Middle frontal gyrus (tissue), 1 donor: ENCODE measurements around the gene SMCO4.
A peak's percentile ranks its signal among the peaks of the same experiment; 100 is the strongest.
"Not testable (repeated sequence)": the region's sequence is repeated elsewhere in the genome, so short reads cannot be mapped to it uniquely, and the experiment has no call there.

Source experiments
- DNase-seq: peaks from one replicate; pipeline ENCODE4 v3.0.0-alpha.2; 2015; ENCODE audit warnings: low spot score; ENCODE audit errors: extremely low spot score

The SMCO4 gene, protein sequence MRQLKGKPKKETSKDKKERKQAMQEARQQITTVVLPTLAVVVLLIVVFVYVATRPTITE

DNA sequence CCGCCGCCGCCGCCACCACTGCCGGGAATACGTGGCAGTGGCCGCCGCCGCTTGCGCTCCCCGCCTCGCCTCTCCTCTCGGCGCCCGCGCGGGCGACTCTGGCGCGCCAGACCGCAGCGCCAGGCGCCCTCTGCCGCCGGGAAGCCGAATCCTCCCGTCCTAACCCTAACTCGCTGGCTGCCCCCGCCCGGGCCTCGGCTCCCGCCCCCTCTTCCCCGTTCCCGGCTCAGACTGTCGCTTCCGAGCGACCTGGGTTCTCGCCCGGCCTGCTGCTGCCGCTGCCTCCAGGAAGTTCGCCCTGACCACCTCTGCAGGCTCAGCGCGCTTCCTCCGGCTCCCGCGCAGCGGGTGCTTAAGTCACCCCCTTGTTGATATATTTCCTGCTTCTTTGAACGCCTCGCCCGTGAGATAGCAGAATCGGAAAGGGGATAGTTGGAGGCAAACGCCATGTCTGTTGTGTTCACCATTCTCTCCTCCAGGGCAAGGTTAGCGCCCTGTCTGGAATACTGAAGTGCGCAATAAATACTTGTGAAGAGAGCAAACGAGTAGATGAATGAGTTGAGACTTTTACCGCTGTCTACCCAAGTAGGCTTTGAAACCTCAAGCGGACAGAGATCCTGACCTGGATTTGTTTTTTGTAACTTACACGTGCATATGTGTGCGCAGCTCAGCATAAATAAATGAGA is at the start of gene SMCO4:
TSS of gene SMCO4 (minus strand) at position 100 of the 686 bp plus-strand sequence. CDS start 64,202 bp downstream, outside the sequence.
- peak; percentile 49 for DNase-seq

DNA sequence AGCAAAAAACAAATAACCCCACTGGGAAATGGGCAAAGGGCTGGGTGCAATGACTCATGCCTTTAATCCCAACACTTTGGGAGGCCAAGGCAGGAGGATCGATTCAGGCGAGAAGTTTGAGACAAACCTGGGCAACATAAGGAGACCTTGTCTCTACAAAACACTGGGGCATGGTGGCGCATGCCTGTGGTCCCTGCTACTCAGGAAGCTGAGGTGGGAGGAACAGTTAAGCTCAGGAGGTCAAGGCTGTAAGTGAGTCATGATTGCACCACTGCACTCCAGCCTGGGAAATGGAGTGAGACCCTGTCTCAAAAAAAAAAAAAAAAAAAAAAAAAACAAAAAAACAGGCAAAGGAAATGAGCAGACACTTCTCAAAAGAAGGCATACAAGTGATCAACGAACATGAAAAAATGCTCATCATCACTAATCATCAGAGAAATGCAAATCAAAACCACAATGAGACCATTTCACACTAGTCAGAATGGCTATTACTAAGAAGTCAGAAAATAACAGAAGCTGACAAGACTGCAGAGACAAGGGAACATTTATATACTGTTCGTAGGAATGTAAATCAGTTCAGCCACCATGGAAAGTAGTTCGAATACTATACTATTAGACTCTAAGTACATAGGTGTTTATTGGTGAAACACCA is 48.2 kb upstream of the SMCO4 start:
- DNase-seq = no peak

DNA sequence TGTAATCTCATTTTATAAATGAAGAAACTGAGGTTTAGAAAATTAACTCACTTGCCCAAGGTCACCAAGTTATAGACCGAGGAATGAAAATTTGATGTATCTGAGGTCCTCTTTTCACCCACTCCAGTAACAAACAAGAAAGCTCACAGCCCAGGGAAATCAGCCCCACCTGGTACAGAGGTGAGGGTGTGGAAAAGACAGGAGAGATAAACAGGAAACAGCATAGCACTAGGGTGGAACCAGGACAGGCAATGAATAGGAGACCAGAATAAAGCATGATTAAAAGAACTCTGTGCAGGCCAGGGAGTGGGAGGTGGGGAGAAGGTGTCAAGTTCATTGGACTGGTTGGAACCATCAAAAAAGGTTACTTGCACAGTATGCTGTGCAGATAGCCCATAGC is 46.2 kb upstream of the SMCO4 start:
- DNase-seq = no peak

DNA sequence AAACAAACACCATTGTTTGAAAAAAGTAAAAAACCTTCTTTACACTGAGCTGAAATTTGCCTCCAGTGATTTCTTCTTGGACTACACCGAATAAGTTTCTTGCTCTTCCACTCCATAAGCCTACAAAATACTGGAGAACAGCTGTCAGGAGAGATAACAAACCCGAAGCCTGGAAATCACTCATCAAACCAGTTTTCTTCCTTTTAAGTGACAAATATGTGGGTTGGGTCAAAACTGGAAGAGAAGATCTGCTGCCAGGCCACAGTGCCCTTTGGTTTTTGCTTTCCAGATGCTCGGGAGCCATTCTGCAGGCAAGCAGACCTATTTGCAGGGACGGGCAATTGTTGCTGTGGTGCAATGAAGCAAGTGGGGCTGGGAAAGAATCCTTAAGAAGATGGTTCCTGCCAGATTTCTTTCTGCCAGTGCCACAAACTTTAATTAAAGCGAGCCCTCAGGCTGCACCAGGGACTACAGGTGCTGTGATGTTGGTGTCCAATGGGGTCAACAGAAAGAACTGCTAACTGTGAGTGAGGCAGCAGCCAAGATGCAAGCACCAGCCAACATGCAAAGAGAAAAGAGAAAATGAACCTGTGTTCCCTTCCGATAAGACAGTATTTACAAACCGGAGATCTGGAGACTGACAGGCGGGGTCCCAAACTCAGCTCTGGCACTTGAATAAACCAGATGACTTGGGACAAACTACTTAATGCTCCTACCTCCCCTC is 44.8 kb upstream of the SMCO4 start:
- no peak for DNase-seq

DNA sequence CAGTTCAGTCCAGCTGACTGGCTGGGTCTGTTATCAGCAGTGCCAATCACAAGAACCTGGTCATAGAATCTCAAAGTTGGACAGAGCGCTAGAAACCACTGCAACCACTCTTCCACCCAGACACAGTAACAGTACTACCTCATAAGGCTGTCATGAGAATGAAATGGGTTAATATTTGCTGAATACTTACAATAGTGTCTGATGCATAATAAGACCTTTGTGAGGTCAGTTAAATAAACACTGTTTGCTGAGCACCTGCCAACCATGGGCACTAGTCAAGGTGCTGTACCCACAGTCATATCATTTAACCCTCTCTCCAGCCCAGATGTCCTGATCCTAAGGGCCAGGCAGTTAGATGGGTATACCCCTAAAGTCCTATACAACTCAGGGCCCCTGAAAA is 44.2 kb upstream of the SMCO4 start:
- DNase-seq = not testable (repeated sequence)

DNA sequence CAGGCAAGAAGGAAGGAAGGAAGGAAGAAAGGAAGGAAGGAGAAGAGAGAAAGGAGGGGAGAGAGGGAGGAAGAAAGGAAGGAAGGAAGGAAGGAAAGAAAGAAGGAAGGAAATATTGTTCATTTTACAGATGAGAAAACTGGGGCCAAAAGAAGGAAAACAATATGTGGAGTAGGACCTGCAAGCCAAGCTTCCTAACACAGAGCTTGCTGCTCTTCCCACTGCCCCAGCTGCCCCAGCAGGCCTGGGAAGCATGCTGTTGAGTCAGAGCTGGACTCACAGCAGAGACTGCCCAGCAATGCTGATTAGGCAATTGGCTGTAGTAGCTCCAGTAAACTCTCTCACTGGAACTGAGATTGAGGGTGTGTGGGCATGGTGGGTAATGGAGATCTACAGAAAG is 42.6 kb upstream of the SMCO4 start:
- DNase-seq = no peak

DNA sequence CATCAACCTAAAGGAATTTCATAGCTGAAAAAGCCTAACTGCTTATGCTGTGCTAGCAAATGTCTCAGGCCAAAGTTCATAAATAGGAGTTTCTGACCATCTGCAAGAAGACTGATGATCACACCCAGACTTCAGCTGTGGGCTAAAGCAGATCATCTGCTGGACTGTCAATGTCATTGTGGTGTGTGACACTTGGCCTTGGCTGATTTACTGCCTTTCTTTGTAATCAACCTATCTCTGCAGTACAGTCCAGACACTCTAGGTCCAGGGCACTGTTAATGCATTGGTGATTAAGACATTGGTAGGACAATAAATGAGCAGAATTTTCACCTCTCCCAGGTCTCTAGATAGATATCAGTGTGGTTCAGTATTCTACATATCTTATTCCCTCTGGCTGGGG is 40.3 kb upstream of the SMCO4 start:
- no peak for DNase-seq

DNA sequence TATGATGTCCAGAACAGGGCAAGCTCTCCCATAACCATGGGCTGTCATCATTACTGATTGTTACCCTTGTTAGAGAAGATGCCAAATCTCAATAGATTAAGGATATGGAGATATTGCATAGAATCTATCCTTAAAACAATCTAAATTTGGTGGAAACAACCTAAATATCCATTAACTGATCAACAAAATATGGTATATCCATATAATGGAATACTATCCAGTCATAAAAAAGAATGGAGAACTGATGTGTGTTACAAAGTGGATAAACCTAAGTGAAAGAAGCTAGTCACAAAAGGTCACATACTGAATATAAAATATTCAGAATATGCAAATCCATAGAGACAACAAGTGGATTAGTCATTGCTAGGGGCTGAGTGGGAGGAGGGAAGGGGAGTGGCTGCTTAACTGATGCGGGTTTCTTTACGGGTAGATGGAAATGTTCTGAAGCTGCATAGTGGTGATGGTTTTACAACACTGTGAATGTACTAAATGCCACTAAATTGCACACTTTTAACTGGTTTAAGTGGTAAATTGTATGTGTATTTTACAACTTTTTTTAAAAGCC is 36.1 kb upstream of the SMCO4 start:
- DNase-seq = no peak

DNA sequence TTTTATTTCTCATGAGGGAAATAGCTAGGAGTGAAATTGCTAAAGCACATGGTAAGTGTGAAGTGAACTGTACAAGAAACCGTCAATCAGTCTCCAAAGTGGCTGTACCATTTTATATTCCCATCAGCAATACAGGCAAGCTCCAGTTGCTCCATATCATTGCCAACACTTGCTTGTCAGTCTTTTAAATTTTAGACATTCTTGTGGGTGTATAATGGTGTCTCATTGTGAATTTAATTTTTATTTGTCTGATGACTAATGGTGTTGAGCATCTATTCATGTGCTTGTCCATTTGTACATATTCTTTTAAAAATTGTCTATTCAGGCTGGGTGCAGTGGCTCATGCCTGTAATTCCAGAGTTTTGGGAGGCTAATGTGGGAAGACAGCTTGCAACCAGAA is 34.1 kb upstream of the SMCO4 start:
- no peak for DNase-seq

DNA sequence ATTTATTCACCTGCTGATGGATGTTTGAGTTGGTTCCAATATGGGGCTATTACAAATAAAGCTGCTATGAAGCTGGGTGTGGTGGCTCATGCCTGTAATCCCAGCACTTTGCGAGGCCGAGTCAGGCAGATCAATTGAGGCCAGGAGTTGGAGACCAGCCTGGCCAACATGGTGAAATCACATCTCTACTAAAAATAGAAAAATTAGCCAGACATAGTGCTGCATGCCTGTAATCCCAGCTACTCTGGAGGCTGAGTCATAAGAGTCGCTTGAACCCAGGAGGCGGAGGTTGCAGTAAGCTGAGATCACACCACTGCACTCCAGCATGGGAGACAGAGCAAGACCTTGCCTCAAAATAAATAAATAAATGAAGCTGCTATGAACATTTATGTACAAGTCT is 33.7 kb upstream of the SMCO4 start:
- not testable (repeated sequence) for DNase-seq

DNA sequence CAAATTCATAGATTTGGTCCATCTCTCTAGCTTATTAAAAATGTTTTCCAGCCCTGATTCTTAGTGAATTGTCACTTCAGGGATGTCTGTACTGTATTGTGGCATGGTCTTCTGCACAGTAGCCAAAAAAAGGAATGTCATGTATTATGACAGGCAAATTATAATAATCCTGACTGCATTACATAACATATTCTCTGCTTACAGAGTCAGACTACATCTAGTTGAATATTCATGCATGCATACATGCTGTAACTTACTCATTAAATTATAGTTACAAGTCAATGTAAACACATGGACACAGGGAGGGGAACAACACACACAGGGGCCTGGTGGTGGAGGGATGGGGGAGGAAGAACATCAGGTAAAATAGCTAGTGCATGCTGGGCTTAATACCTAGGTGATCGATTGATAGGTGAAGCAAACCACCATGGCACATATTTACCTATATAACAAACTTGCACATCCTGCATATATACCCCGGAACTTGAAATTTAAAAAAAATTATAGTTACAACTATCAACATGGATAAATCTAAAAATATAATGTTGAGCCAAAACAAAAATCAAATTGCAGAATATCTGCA is 31.5 kb upstream of the SMCO4 start:
- no peak for DNase-seq

DNA sequence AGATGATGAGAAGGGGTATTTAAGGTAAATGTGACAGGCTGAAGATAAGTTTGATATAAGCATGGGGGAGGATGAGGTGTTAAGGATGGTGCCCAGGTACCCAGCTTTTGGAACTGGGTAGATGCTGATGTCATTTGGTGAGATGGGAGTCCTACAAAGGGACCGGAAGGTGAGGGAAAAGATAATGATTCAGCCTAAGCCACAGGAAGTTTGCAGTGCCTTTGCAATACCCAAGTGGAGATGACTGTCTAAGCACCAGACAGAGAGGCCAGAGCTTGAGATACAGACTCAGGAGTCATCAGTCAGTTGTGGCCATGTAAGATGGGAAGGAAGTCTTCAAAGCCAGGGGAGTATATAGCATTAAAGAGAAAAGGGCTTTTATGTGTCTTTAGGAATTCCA is 30.0 kb upstream of the SMCO4 start:
- no peak for DNase-seq

DNA sequence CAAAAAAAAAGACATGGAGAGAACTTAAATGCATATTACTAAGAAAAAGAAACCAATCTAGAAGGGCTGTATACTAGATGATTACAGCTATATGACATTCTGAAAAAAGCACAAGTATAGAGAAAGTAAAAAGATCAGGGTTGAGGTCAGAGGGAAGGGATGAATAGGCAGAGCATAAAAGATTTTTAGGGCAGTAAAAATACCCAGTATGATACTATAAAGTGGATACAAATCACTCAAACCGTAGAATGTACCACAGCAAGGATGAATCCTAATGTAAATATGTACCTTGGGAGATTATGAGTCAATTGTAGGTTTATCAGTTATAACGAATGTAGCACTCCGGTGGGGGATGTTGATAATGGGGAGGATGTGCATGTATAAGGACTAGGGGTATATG is 29.4 kb upstream of the SMCO4 start:
- no peak for DNase-seq

DNA sequence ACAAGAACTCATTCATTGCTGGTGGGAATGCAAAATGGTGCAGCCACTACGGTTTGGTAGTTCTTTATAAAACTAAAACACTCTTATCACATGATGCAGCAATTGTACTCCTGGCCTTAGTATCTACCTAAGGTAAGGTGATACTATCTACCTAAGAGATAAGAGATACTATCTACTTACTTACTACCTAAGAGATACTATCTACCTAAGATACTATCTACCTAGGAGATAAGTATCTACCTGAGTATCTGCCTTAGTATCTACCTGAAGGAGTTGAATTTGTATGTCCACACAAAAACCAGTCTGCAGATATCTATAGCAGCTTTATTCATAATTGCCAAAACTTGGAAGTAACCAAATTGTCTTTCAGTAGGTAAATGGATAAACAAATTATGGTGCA is 29.0 kb upstream of the SMCO4 start:
- no peak for DNase-seq

DNA sequence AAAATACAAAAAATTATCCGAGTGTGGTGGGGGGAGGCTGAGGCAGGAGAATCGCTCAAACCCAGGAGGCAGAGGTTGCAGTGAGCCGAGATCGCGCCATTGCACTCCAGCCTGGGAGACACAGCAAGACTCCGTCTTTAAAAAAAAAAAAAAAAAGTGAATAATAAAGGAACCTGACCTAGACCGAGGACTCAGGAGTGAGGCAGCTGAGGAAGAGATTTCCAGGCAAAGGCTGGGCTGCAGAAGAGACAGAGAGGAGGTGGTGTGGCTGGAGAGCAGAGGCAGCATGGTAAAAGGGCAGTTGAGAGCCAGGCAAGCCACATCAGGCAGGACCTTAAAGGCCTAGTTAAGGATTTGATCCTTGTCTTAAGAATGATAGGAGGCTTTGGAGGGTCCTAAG is 28.4 kb upstream of the SMCO4 start:
- no peak for DNase-seq

DNA sequence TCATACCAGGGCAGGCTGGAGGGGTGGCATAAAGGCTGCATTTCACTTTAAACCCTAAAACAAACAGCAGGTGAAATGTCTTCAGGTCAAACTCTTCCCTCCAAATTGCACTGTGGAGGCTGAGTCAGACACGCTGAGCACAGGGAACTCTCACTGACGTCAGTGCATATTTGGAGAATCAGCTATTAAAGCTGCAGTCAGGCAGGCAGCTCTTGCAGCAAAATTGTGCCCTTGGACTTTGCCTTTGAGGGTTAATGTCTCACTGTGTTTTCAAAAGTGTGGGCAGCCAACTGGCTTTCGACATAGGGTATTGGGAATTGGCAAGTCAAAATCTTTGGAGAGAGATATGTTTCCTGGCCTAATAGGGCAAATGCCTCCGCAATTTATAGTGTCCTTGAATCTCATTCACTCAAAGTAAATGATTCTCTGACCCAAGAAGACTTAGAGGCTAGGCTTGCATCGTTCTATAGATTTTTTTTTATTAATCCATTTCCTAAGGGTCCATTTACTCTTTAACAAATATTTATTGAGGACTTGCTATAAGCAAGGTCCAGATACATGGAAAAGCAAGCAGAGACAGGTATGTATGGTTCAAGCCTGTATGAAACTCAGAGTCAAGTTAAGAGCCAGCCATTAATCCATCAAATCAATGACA is 27.7 kb upstream of the SMCO4 start:
- DNase-seq = no peak

DNA sequence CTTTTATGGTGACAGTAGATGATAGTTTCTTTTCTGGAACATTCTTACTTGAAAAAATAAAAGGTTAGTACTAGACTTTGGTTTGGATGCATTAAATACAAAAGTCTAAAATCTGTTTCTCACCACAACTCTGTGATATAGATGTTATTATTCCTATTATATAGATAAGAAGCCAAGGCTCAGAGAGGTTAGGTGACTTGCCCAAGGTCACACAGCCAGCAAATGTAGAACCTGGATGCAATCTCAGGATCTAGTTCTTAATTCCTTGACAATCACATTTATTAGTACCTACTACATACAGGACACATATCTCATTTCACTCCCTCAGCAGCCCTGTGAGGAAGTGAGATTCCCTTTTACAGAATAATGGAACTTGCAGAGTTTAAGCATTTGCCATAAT is 26.3 kb upstream of the SMCO4 start:
- no peak for DNase-seq

DNA sequence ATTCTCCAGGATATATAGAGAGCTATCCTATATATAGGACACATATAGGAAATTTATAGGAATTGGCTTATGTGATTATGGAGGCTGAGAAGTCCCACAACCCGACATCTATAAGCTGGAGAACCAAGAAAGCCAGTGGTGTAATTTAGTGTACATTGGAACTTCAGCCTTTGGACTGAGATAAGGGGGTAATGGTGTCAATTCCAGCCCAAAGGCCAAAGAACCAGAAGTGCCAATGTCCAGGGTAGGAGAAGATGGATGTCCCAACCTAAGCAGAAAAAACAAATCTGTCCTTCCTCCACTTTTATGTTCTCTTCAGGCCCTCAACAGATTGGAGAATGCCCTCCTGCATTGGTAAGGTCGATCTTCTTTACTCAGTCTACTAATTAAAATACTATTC is 25.5 kb upstream of the SMCO4 start:
- no peak for DNase-seq

DNA sequence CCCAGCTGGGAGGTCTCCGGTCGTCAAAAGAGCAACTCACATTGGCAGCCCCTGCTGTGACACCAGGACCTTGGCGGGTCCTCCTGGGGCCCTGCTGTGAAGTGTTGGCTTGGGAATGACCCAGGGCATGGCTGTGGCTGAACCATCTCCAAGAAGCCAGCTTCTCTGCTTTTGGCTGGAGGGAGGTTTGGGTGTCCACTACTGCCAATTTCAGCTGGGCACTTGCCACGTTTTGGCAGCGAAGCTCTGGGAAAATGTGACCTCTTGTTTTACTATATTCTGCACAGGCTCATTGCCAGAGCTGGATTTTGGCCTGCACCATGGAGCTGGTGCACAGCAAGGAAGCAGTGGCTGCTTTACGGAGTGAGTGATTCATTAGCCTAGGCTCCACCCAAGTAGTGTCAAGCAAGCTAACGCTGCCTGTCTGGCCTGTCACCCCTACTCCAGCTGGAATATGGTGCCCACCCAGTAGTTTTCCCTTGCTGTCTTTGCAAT is 24.3 kb upstream of the SMCO4 start:
- DNase-seq = no peak

DNA sequence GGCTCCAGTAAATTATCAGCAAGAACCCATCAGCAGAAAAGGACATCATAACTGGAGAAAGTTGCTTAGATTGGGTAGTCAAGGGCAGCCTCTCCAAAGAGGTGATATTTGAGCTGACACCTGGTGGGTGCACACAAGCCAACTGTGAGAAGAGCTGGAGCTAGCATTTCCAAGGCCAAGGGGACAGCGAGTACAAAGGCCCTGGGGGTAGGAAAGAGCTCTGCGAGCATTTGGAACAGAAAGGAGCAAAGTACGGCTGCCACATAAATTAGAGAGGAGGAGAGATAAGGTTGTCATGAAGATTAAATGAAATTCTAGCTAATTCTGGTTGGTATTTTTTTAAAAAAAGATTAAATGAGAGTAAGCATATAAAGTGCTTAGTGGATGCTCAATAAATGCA is 21.7 kb upstream of the SMCO4 start:
- no peak for DNase-seq

DNA sequence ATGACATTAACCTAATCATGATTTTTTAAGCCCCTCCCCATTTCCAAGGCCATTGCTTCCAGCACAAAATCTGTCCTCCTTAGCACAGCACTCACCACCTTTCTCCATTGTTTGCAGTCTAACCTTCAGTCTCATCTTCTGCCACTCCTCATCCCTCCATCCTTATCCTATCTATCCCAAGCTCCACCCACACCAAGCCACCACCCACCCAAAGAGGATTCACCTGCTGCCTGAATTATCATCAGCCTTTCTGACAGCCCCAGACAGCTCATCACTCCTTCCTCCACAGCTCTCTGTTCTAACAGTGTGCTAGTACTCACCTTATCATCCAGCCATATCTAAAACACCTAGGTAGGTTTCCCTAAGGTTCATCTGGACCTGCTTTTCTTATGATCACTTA is 20.7 kb upstream of the SMCO4 start:
- DNase-seq = no peak
